ENCODE results near the gene SSC4D.

- TF ChIP-seq TAF1 (IDR thresholded peaks at IDR 0.05; ENCODE audit: low read depth) (no peak), CTCF (IDR thresholded peaks at IDR 0.05; ENCODE audit: poor library complexity, severe bottlenecking) (no peak), MXI1 (conservative IDR thresholded peaks at IDR 0.05; ENCODE audit: poor library complexity, severe bottlenecking) (no peak), EZH2 (IDR thresholded peaks at IDR 0.05; ENCODE audit: borderline replicate concordance, insufficient read depth, low read length, poor library complexity, severe bottlenecking) (no peak), POLR2AphosphoS5 (IDR thresholded peaks at IDR 0.05) (no peak), RAD21 (conservative IDR thresholded peaks at IDR 0.05) (no peak), SMC3 (conservative IDR thresholded peaks at IDR 0.05; ENCODE audit: poor library complexity) (no peak)
Observed at GRCh38 chr7:76397409-76398183, 11.9 kb downstream of the SSC4D start.
